ENCODE results near the gene MAMLD1. TPM values are rescaled to one million over a fixed set of nuclear protein-coding genes. Genes with fewer than 3 reads are reported as not detected.

Gene MAMLD1
- total and polyA plus RNA-seq, 2 donors (not counting 3 experiments of a cell fraction or from before 2014, with no cell fraction given): 2.5 to 5.6 TPM

DNA sequence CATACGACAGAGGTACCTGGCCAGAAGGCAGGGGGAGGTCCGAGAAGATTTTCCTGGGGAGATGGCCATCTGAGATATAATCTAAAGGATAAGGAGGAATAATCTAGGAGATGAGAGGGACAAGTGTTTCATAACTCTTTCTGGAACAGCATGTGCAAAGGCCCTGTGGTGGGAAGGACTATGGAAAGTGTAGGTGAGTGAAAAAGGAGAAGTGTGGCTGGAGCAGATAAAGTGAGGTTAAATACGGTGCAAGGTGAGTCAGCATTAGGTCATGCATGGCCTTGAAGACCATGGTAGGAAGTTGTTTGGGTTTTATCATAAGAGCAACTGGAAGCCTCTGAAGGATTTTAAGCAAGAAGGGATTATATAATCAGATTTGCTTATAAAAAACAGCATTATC lies 170.7 kb downstream of the MAMLD1 start:
- Histone ChIP-seq H3K4me1 (ENCODE audit: control insufficient read depth, extremely low read depth, insufficient read depth, low read length) (no peaks in the 10 kb centered on the region), H2AFZ (ENCODE audit: low read depth, low read length) (no peak overlapping the region), H3K36me3 (ENCODE audit: control insufficient read depth in 2 of 2, extremely low read depth in 1 of 2, insufficient read depth in 2 of 2, low read length in 2 of 2) (no peaks in the 10 kb centered on the region), H3K9ac (replicated peaks; ENCODE audit: extremely low read depth, insufficient read depth, low read length) (no peak overlapping the region), H4K20me1 (replicated peaks; ENCODE audit: control insufficient read depth, extremely low read depth, insufficient read depth, low read length) (no peaks in the 10 kb centered on the region), H3K79me2 (ENCODE audit: control insufficient read depth, insufficient read depth, low read length) (no peaks in the 10 kb centered on the region), H3K4me2 (ENCODE audit: insufficient read depth, low read length) (no peak overlapping the region), H3K27me3 (ENCODE audit: control insufficient read depth in 2 of 2, insufficient read depth in 2 of 2, low read length in 2 of 2) (peaks cover 0 to 3% of the 10 kb centered on the region in 2 experiments), H3K4me3 (replicated peaks in 1 of 3; ENCODE audit: insufficient read depth in 1 of 3, low read depth in 1 of 3, low read length in 3 of 3) (no peak overlapping the region), H3K9me1 (replicated peaks; ENCODE audit: control insufficient read depth, extremely low read depth, insufficient read depth, low read length) (no peaks in the 10 kb centered on the region), H3K9me3 (replicated peaks; ENCODE audit: control insufficient read depth, insufficient read depth, low read length) (no peaks in the 10 kb centered on the region), H3K27ac (ENCODE audit: insufficient read depth, low read depth, low read length) (no peak overlapping the region)
- TF ChIP-seq, protein P1, sequence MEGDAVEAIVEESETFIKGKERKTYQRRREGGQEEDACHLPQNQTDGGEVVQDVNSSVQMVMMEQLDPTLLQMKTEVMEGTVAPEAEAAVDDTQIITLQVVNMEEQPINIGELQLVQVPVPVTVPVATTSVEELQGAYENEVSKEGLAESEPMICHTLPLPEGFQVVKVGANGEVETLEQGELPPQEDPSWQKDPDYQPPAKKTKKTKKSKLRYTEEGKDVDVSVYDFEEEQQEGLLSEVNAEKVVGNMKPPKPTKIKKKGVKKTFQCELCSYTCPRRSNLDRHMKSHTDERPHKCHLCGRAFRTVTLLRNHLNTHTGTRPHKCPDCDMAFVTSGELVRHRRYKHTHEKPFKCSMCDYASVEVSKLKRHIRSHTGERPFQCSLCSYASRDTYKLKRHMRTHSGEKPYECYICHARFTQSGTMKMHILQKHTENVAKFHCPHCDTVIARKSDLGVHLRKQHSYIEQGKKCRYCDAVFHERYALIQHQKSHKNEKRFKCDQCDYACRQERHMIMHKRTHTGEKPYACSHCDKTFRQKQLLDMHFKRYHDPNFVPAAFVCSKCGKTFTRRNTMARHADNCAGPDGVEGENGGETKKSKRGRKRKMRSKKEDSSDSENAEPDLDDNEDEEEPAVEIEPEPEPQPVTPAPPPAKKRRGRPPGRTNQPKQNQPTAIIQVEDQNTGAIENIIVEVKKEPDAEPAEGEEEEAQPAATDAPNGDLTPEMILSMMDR (IDR thresholded peaks at IDR 0.05; ENCODE audit: extremely low read depth in 1 of 2, insufficient read depth in 1 of 2, low read depth in 1 of 2, low read length in 2 of 2): no peak
- TF ChIP-seq JUN (IDR thresholded peaks at IDR 0.05; ENCODE audit: borderline replicate concordance, insufficient read depth, insufficient read length, low read depth): no peak
- no peak for TF ChIP-seq GATA2 (IDR thresholded peaks at IDR 0.05; ENCODE audit: insufficient read depth, insufficient read length, low read depth, low read length)
- no peak for TF ChIP-seq FOS (IDR thresholded peaks at IDR 0.05; ENCODE audit: borderline replicate concordance, insufficient read depth, low read length)
- TF ChIP-seq POLR2AphosphoS5 (IDR thresholded peaks at IDR 0.05; ENCODE audit: insufficient read depth, low read depth, low read length): no peak
- no peak for TF ChIP-seq MAX (IDR thresholded peaks at IDR 0.05; ENCODE audit: insufficient read depth, insufficient read length)
- no peak for TF ChIP-seq POLR2A (IDR thresholded peaks at IDR 0.05; ENCODE audit: low read depth, low read length)
- TF ChIP-seq EZH2 (IDR thresholded peaks at IDR 0.05; ENCODE audit: borderline replicate concordance, low read depth, low read length, severe bottlenecking): no peak
- TF ChIP-seq MYC (IDR thresholded peaks at IDR 0.05; ENCODE audit: low read depth, low read length): no peak
- BruUV-seq (replicated peaks): no TSS peak
- intact Hi-C loops (cut with micrococcal nuclease): no loop called here
- CTCF ChIA-PET: no interaction called here
- DNase-seq (ENCODE audit: low read depth, low spot score) (no peak), FAIRE-seq (peak; percentile 52)
- dilution Hi-C loops (cut with MboI; ENCODE audit: extremely low pct_ligation_motif_present, low sequenced_read_pairs): no loop called here
- POLR2A ChIA-PET: no interaction called here

All from endothelial cell of umbilical vein (primary cell).